ENCODE results near the gene FAS. TPM values are rescaled to one million over a fixed set of nuclear protein-coding genes. Genes with fewer than 3 reads are reported as not detected.

The FAS gene
- total and polyA plus RNA-seq, 4 donors: 10.5 to 74.7 (median 36.3) TPM

DNA sequence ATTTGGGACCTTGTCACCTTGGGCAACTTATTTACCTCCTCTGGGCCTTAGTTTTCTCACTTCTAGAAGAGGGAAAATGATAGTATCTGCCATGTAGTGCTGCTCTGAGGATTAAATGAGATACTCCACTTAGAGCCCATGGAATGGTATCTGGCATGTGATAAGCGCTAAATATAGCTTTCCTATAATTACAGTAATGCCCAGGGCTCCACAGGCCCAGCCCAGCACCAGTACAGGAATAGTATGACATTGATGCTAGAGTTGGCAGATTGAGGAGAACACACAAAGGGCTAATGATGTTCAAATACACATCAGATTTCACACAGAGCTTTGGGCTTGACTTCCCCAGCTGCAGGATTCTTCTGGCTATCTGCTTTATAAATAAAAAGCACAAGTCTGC is 34.9 kb downstream of the FAS start:
- no peak overlapping the region for H3K9ac ChIP-seq (ENCODE audit: insufficient read depth in 1 of 2, low read length in 2 of 2)
- H3K36me3 ChIP-seq (ENCODE audit: control insufficient read depth in 4 of 4, insufficient read depth in 4 of 4, low read length in 4 of 4): peaks cover 0 to 6% (median 3%) of the 10 kb centered on the region in 4 donors
- DNase-seq (no peak), ATAC-seq (ENCODE audit: insufficient read depth, low FRiP score) (no peak)
- peaks cover 0 to under 1% (median 0%) of the 10 kb centered on the region in 4 donors for H3K9me3 ChIP-seq (ENCODE audit: control insufficient read depth in 4 of 4, insufficient read depth in 3 of 4, low read length in 3 of 4)
- no peaks in the 10 kb centered on the region for H3K27me3 ChIP-seq (ENCODE audit: control insufficient read depth in 3 of 3, insufficient read depth in 3 of 3, low read length in 2 of 3)
- no peak overlapping the region for H3K27ac ChIP-seq (ENCODE audit: low read depth in 1 of 2, low read length in 1 of 2)
- no peak overlapping the region for H3K4me3 ChIP-seq
- 79 to 98% methylated on average over 1 of the region's 1 CpG for WGBS, 2 donors
- TF ChIP-seq, protein P1, sequence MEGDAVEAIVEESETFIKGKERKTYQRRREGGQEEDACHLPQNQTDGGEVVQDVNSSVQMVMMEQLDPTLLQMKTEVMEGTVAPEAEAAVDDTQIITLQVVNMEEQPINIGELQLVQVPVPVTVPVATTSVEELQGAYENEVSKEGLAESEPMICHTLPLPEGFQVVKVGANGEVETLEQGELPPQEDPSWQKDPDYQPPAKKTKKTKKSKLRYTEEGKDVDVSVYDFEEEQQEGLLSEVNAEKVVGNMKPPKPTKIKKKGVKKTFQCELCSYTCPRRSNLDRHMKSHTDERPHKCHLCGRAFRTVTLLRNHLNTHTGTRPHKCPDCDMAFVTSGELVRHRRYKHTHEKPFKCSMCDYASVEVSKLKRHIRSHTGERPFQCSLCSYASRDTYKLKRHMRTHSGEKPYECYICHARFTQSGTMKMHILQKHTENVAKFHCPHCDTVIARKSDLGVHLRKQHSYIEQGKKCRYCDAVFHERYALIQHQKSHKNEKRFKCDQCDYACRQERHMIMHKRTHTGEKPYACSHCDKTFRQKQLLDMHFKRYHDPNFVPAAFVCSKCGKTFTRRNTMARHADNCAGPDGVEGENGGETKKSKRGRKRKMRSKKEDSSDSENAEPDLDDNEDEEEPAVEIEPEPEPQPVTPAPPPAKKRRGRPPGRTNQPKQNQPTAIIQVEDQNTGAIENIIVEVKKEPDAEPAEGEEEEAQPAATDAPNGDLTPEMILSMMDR (IDR thresholded peaks at IDR 0.05; ENCODE audit: control extremely low read depth, extremely low read depth): no peak
- peaks cover 0 to 2% (median 0%) of the 10 kb centered on the region in 5 donors for H3K4me1 ChIP-seq (ENCODE audit: control insufficient read depth in 5 of 5, insufficient read depth in 5 of 5, low read length in 5 of 5)

DNA sequence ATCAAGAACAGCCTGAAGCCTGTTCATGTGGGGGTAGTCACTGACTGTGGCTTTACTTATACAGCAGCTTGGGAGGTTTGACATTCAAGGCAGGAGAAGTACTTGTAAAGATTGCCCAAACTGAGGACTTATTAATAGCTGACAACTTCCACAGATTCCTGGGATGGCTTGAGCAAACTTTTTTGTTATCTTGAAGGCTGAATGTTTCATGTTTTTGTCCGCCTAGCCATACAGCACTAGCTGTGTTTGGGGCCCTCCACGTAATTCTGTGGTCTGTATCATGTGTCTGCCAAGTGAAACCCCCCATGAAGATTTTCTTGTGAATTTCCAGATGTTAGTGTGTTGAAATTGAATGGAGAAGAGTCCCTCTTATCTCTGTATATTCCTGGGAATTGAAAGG is 38.6 kb downstream of the FAS start:
- WGBS, 2 donors: 79 to 89% methylated on average over 2 of the region's 2 CpGs
- Histone ChIP-seq H3K4me1 (ENCODE audit: control insufficient read depth in 5 of 5, insufficient read depth in 5 of 5, low read length in 5 of 5) (peaks cover 3 to 18% (median 6%) of the 10 kb centered on the region in 5 donors), H3K9me3 (ENCODE audit: control insufficient read depth in 4 of 4, insufficient read depth in 3 of 4, low read length in 3 of 4) (no peaks in the 10 kb centered on the region), H3K4me3 (no peak overlapping the region), H3K9ac (ENCODE audit: insufficient read depth in 1 of 2, low read length in 2 of 2) (no peak overlapping the region), H3K36me3 (ENCODE audit: control insufficient read depth in 4 of 4, insufficient read depth in 4 of 4, low read length in 4 of 4) (no peaks in the 10 kb centered on the region), H3K27me3 (ENCODE audit: control insufficient read depth in 3 of 3, insufficient read depth in 3 of 3, low read length in 2 of 3) (no peaks in the 10 kb centered on the region), H3K27ac (ENCODE audit: low read depth in 1 of 2, low read length in 1 of 2) (no peak overlapping the region)
- peak in 2 of 3 donors; percentile 65 to 66 for DNase-seq
- TF ChIP-seq, protein P1 (IDR thresholded peaks at IDR 0.05; ENCODE audit: control extremely low read depth, extremely low read depth): no peak
- ATAC-seq (ENCODE audit: insufficient read depth, low FRiP score): no peak

DNA sequence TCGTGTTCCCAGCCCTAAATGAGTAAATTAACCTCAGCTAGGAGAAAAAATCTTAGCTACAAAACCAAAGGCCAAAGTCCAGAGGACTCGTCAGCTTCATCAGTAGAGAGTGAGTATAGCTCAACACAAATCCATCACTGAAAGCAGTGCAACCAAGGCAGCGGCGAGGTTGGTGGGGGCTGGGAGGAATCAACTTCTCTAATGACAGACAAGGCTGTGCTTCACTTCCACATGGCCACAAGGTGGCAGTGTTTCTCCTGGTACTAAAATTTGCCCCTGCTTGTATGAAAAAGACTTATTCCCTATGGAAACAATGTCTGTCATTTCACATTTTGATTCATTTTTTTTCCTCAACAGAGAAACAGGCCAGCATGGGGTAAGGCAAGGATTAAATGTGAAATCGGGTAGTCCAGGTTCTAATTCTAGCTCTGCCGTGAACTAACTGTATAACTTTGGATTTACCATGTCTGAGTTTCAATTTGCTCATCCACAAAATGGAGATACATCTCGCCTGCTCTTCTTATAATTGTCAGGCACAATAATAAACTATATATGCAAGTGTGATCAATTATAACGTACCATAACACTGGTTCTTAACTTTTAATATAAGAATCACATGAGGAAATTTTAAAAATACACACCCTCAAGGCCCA is 39.3 kb downstream of the FAS start:
- Histone ChIP-seq H3K4me3 (no peak overlapping the region), H3K4me1 (ENCODE audit: control insufficient read depth in 5 of 5, insufficient read depth in 5 of 5, low read length in 5 of 5) (peaks cover 3 to 18% (median 6%) of the 10 kb centered on the region in 5 donors), H3K27me3 (ENCODE audit: control insufficient read depth in 3 of 3, insufficient read depth in 3 of 3, low read length in 2 of 3) (no peaks in the 10 kb centered on the region), H3K9me3 (ENCODE audit: control insufficient read depth in 4 of 4, insufficient read depth in 3 of 4, low read length in 3 of 4) (no peaks in the 10 kb centered on the region), H3K27ac (ENCODE audit: low read depth in 1 of 2, low read length in 1 of 2) (no peak overlapping the region), H3K36me3 (ENCODE audit: control insufficient read depth in 4 of 4, insufficient read depth in 4 of 4, low read length in 4 of 4) (no peaks in the 10 kb centered on the region), H3K9ac (ENCODE audit: insufficient read depth in 1 of 2, low read length in 2 of 2) (peak overlapping the region in 1 of 2 donors; percentile 16)
- 39 to 40% methylated on average over 8 of the region's 8 CpGs for WGBS, 2 donors
- TF ChIP-seq, protein P1 (IDR thresholded peaks at IDR 0.05; ENCODE audit: control extremely low read depth, extremely low read depth): peak; percentile 81
- DNase-seq (peak; percentile 80 to 92 (median 86)), ATAC-seq (ENCODE audit: insufficient read depth, low FRiP score) (peak; percentile 61)
